HEK293T (cell line): ENCODE results near the gene PCSK2.
A peak's percentile ranks its signal among the peaks of the same experiment; 100 is the strongest.

Source experiments
- CTCF ChIA-PET: fragments of 350-600 bp; formaldehyde crosslinking; extraction: SDS; loops from one replicate; lab custom pipeline; 2021; ENCODE audit warnings: antibody characterized with exemption, inconsistent platforms; lab: Yijun Ruan, JAX
- POLR2A ChIA-PET: fragments of 350-600 bp; formaldehyde crosslinking; extraction: SDS; loops from one replicate; lab custom pipeline; 2020; ENCODE audit warnings: antibody characterized with exemption, inconsistent platforms; lab: Yijun Ruan, JAX
- DNase-seq: peaks from one replicate; pipeline ENCODE4 v3.0.0; 2012; ENCODE audit warnings: mixed read lengths; ENCODE audit errors: extremely low spot score
- ARNT ChIP-seq: fragments of 450-650 bp; IDR thresholded peaks from 2 replicates; pipeline ENCODE4 v1.6.1; 2017; ENCODE audit warnings: mild to moderate bottlenecking
- BHLHE40 ChIP-seq: fragments of 450-650 bp; IDR thresholded peaks from 2 replicates; pipeline ENCODE4 v1.6.1; 2016; ENCODE audit warnings: mild to moderate bottlenecking, moderate library complexity, borderline replicate concordance
- CTBP1 ChIP-seq: fragments of 450-650 bp; IDR thresholded peaks from 2 replicates; pipeline ENCODE4 v1.6.1; 2016; ENCODE audit warnings: borderline replicate concordance
- ELF4 ChIP-seq: fragments of 450-650 bp; IDR thresholded peaks from 2 replicates; pipeline ENCODE4 v1.6.1; 2017; ENCODE audit warnings: antibody characterized with exemption
- FOXA1 ChIP-seq: fragments of 450-650 bp; IDR thresholded peaks from 2 replicates; pipeline ENCODE4 v1.6.1; 2016; ENCODE audit warnings: mild to moderate bottlenecking
- FOXK2 ChIP-seq: fragments of 450-650 bp; IDR thresholded peaks from 2 replicates; pipeline ENCODE4 v1.6.1; 2016; ENCODE audit warnings: mild to moderate bottlenecking
- FOXM1 ChIP-seq: fragments of 450-650 bp; IDR thresholded peaks from 2 replicates; pipeline ENCODE4 v1.6.1; 2017; ENCODE audit warnings: mild to moderate bottlenecking, borderline replicate concordance
- HDGF ChIP-seq: fragments of 450-650 bp; IDR thresholded peaks from 2 replicates; pipeline ENCODE4 v1.6.1; 2017; ENCODE audit warnings: antibody characterized with exemption, borderline replicate concordance
- L3MBTL2 ChIP-seq: fragments of 450-650 bp; conservative IDR thresholded peaks from 2 replicates; pipeline ENCODE4 v1.6.1; 2016; ENCODE audit warnings: mild to moderate bottlenecking
- LEF1 ChIP-seq: fragments of 450-650 bp; IDR thresholded peaks from 2 replicates; pipeline ENCODE4 v1.6.1; 2017; ENCODE audit warnings: mild to moderate bottlenecking, borderline replicate concordance
- NFRKB ChIP-seq: fragments of 450-650 bp; IDR thresholded peaks from 2 replicates; pipeline ENCODE4 v1.6.1; 2016; ENCODE audit warnings: mild to moderate bottlenecking, moderate library complexity
- SP1 ChIP-seq: fragments of 450-650 bp; IDR thresholded peaks from 2 replicates; pipeline ENCODE4 v1.6.1; 2017
- SUZ12 ChIP-seq: fragments of 450-650 bp; IDR thresholded peaks from 2 replicates; pipeline ENCODE4 v1.6.1; 2016; ENCODE audit warnings: mild to moderate bottlenecking
- TARDBP ChIP-seq: fragments of 450-650 bp; IDR thresholded peaks from 2 replicates; pipeline ENCODE4 v1.6.1; 2016
- ZNF384 ChIP-seq: fragments of 450-650 bp; IDR thresholded peaks from 2 replicates; pipeline ENCODE4 v1.6.1; 2016
- TF ChIP-seq, protein P1 (sequence below): fragments of 450-650 bp; IDR thresholded peaks from 2 replicates; pipeline ENCODE4 v1.6.1; 2016

PCSK2 gene

DNA sequence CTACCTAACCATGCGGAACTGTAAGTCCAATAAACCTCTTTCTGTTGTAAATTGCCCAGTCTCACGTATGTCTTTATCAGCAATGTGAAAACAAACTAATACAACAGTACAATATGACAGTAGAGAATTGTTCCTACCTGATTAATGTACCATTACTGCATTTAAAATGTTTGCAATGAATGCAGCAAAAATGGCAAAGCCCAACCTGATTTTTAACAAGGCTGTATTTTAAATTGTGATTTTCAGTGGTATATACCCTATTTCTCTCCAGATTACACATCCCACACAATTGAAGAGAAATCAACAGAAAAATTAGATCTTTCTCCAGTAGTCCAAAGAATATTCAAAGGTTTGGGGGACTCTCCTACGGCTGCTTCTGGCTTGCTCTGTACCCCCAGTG is 3.3 kb upstream of the PCSK2 start:
- TF ChIP-seq HDGF (no peak), LEF1 (no peak), ARNT (no peak), L3MBTL2 (no peak), NFRKB (no peak), FOXK2 (no peak), SP1 (no peak), CTBP1 (no peak), SUZ12 (no peak), FOXA1 (no peak), BHLHE40 (no peak), FOXM1 (no peak)
- TF ChIP-seq, protein P1, sequence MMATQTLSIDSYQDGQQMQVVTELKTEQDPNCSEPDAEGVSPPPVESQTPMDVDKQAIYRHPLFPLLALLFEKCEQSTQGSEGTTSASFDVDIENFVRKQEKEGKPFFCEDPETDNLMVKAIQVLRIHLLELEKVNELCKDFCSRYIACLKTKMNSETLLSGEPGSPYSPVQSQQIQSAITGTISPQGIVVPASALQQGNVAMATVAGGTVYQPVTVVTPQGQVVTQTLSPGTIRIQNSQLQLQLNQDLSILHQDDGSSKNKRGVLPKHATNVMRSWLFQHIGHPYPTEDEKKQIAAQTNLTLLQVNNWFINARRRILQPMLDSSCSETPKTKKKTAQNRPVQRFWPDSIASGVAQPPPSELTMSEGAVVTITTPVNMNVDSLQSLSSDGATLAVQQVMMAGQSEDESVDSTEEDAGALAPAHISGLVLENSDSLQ = no peak
- ChIA-PET POLR2A (no interaction called here), CTCF (no interaction called here)
- no peak for DNase-seq

DNA sequence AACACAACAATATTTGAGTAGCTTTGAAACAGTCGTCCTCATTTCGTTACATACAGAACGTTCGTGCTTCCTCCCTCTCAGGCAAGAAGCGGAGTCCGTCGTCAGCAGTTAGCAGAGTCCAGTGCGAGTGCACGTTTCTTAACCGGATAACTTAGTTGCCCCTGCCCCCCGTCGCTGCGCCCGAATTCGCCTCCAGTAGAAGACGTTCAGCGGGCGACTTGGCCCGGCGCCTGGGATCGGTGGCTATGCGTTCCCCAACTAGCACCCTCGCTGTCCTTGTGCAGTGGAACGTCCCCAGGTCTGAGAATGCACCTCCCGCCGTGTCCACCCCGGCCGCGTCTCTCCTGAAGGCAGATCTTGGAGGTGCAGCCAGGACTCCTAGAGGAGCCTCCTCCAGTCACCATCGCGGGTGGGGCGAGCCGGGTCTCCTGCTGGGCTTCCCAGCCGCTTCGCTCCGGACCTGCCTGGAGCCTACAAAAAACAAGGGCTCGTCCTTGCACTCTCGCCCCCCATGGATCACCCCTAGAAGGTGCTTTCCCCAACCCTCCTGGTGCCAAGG is 910 bp upstream of the PCSK2 start:
- POLR2A ChIA-PET = no interaction called here
- CTCF ChIA-PET = no interaction called here
- no peak for TF ChIP-seq FOXA1
- TF ChIP-seq FOXK2 = no peak
- DNase-seq = peak; percentile 7

DNA sequence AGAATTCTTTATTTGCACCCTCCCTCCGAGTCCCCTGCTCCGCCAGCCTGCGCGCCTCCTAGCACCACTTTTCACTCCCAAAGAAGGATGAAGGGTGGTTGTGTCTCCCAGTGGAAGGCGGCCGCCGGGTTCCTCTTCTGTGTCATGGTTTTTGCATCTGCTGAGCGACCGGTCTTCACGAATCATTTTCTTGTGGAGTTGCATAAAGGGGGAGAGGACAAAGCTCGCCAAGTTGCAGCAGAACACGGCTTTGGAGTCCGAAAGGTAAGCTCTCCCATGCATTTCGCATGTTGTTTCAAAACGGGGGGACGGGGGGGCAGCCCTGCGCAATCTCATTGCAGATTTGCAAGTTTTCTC is 357 bp downstream of the PCSK2 start:
- DNase-seq = peak; percentile 7
- no peak for TF ChIP-seq L3MBTL2
- no peak for TF ChIP-seq SP1
- no peak for TF ChIP-seq HDGF
- no peak for TF ChIP-seq LEF1
- TF ChIP-seq FOXK2 = no peak
- TF ChIP-seq FOXM1 = no peak
- no peak for TF ChIP-seq SUZ12
- POLR2A ChIA-PET = no interaction called here
- CTCF ChIA-PET = no interaction called here

DNA sequence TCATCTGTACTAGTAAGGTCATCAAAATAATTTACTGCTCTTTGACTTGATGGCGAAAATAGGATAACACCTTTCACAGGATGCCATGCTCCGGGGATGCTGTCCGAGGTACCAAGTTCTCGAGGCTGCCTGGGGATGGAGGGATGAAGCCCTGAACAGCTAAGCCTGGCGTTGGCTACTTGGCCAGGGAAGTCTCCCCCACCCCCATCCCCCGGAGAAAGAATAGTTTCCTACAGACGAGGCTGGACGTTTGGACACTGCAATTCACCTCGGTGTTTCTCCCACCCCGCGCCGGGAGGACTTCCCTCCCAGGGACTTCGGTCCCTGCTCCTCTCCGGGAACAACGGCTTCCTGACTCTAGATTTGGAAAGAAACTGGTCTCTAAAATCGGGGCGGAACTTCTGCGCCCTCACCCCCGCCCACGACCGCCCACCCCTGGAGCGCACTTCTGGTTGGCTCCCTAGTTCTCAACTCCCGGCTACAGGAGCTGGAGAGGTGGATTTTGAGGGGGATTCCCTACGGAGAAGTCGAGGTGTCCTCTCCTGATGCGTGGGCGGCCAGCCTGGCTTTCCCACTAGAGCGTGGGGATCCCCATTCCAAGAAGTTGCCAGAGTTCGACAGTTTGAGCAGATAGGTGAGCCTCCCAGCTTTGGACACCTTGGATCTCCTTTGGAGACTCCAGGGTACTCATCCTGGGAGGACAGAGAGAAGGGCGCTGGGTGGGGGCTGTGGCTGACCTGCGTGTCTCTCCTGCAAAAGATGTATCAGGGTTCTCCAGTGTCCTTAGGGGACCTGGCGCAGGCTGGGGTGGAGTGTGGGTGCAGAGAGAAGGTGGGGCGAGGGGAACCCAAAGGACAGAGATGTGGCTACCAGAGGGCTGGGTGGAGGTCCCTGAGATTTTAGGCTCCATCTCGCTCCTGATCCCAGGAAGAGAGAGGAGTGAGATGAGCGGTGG is 1.1 kb downstream of the PCSK2 start:
- peak; percentile 6 for DNase-seq
- CTCF ChIA-PET = no interaction called here
- POLR2A ChIA-PET = no interaction called here
- TF ChIP-seq ZNF384 (no peak), HDGF (no peak), FOXA1 (no peak), NFRKB (no peak), ELF4 (no peak), SUZ12 (no peak), SP1 (no peak), LEF1 (no peak), FOXK2 (no peak), FOXM1 (no peak), TARDBP (no peak)

DNA sequence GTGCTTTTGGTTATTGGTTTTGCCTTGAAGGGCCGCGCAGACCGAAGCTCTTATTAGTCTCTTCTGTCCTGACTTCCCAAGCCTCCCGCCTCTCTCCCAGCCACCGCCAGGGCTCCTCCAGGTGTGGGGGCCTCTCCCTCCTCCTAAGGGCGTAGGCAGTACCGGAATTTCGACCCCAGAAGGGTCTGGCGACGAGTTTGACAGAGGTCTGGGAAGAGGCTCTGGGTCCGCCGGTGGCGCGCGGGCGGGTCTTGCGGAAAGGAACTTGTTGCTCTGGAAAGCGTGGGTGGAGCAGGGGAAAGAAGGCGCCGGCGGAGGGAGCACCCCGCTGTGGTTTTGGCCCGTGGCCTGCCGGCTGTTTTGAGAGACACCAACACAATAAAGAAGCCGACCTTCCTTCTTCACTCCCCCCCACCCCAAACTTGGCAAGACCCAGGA is 1.8 kb downstream of the PCSK2 start:
- POLR2A ChIA-PET = no interaction called here
- CTCF ChIA-PET = no interaction called here
- TF ChIP-seq SUZ12 (no peak), LEF1 (no peak), ZNF384 (no peak), FOXM1 (no peak), HDGF (no peak), BHLHE40 (no peak), FOXK2 (no peak), NFRKB (no peak)
- DNase-seq = peak; percentile 6

DNA sequence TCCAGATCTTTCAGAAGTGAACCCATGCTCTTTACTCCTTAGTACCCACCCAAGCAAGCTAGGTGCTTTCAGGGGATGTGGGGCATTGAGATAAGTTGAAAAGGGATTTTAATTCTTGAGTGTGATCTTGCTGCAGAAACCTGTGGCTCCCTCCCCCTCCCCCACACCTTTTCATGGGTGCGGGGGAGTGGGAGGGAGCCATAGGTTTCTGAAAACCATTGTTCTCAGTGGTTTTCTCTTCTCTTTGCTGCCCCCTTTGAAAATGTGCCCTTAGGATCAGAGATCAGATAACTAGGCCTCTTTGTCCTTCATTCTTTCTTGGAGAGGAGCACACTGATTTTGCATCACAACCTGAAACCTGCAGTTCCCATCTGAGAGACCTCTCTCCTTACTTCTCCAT is 2.4 kb downstream of the PCSK2 start:
- POLR2A ChIA-PET = interaction anchor here (0.7 kb wide), 1 partner anchor 654 kb away, joined by 4 read pairs; no protein-coding TSS in a partner anchor

DNA sequence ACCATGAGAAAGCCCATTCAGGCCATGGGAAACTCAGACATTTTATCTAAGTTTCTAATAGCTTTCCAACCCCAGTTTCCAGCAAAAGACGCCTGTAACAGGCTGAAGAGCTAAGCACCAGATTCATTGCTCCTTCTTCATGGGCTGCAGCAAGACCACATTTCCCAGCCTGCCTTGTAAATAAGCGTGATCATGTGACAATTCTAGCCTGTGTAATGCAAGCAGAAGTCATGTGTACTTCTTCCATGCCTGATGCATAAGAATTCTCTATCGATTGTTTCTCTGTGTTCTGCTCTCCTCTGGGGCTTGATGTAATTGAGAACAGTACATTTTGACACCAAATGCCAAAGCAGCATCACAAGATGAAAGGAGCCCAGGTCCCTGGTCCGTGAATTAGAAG is 6.8 kb downstream of the PCSK2 start:
- ChIA-PET POLR2A (no interaction called here), CTCF (no interaction called here)
- TF ChIP-seq SP1 (no peak), ARNT (no peak), HDGF (no peak), FOXA1 (no peak), FOXM1 (no peak), TARDBP (no peak), NFRKB (no peak), CTBP1 (no peak), ZNF384 (no peak), ELF4 (no peak), FOXK2 (no peak), SUZ12 (no peak), L3MBTL2 (no peak), BHLHE40 (no peak), LEF1 (no peak)
- TF ChIP-seq, protein P1 = no peak
- DNase-seq = no peak

More for the DNA sequence above, 2.4 kb downstream of the PCSK2 start:
- TF ChIP-seq, protein P1 = no peak
- no peak for TF ChIP-seq SP1
- TF ChIP-seq TARDBP = no peak
- no peak for TF ChIP-seq ARNT
- TF ChIP-seq L3MBTL2 = no peak
- TF ChIP-seq ZNF384 = no peak
- CTCF ChIA-PET = no interaction called here
- DNase-seq = no peak
